KMS-11 (cell line): Measurements from ENCODE around the gene ZFP36L1.
"Not testable (repeated sequence)": the region's sequence is repeated elsewhere in the genome, so short reads cannot be mapped to it uniquely, and the experiment has no call there.

Experiments used
- H2AFZ ChIP-seq: fragments of 200-600 bp; sonication (generic); 2 replicates; pipeline ENCODE4 v1.6.1; 2016; ENCODE audit warnings: antibody characterized with exemption, mixed run types, low read depth
- H3K27ac ChIP-seq: fragments of 200-600 bp; sonication (generic); 2 replicates; pipeline ENCODE4 v1.6.1; 2016; ENCODE audit warnings: mild to moderate bottlenecking, mixed run types
- H3K27me3 ChIP-seq: fragments of 200-600 bp; sonication (generic); 2 replicates; pipeline ENCODE4 v1.6.1; 2017; ENCODE audit warnings: mild to moderate bottlenecking, low read depth, mixed run types, moderate library complexity; ENCODE audit not compliant: insufficient read depth
- H3K36me3 ChIP-seq: fragments of 200-600 bp; sonication (generic); 2 replicates; pipeline ENCODE4 v1.6.1; 2017; ENCODE audit warnings: mild to moderate bottlenecking, mixed run types; ENCODE audit not compliant: insufficient read depth
- H3K4me1 ChIP-seq: fragments of 200-600 bp; sonication (generic); 2 replicates; pipeline ENCODE4 v1.6.1; 2016; ENCODE audit warnings: mild to moderate bottlenecking, low read depth, mixed run types; ENCODE audit not compliant: poor library complexity, severe bottlenecking
- H3K4me2 ChIP-seq: fragments of 200-600 bp; sonication (generic); 2 replicates; pipeline ENCODE4 v1.7.0; 2016; ENCODE audit warnings: mild to moderate bottlenecking, mixed run types
- H3K4me3 ChIP-seq: fragments of 200-600 bp; sonication (generic); IDR thresholded peaks from 2 replicates; pipeline ENCODE4 v1.6.1; 2017; ENCODE audit warnings: low read depth, low read length, mixed read lengths; ENCODE audit not compliant: insufficient read depth
- H3K79me2 ChIP-seq: fragments of 200-600 bp; sonication (generic); 2 replicates; pipeline ENCODE4 v1.6.1; 2016; ENCODE audit warnings: low read depth, mixed run types; ENCODE audit not compliant: insufficient read depth
- H3K9ac ChIP-seq: fragments of 200-600 bp; sonication (generic); 2 replicates; pipeline ENCODE4 v1.6.1; 2016; ENCODE audit warnings: mild to moderate bottlenecking, mixed run types
- H4K20me1 ChIP-seq: fragments of 200-600 bp; sonication (generic); 2 replicates; pipeline ENCODE4 v1.6.1; 2016; ENCODE audit warnings: mild to moderate bottlenecking, mixed run types; ENCODE audit not compliant: insufficient read depth
- TF ChIP-seq, protein P1 (sequence below): fragments of 200-600 bp; sonication (generic); conservative IDR thresholded peaks from 2 replicates; pipeline ENCODE4 v1.6.1; 2017; ENCODE audit warnings: low read depth, mild to moderate bottlenecking, antibody characterized with exemption, low read length, moderate library complexity, mixed read lengths

Gene ZFP36L1

DNA sequence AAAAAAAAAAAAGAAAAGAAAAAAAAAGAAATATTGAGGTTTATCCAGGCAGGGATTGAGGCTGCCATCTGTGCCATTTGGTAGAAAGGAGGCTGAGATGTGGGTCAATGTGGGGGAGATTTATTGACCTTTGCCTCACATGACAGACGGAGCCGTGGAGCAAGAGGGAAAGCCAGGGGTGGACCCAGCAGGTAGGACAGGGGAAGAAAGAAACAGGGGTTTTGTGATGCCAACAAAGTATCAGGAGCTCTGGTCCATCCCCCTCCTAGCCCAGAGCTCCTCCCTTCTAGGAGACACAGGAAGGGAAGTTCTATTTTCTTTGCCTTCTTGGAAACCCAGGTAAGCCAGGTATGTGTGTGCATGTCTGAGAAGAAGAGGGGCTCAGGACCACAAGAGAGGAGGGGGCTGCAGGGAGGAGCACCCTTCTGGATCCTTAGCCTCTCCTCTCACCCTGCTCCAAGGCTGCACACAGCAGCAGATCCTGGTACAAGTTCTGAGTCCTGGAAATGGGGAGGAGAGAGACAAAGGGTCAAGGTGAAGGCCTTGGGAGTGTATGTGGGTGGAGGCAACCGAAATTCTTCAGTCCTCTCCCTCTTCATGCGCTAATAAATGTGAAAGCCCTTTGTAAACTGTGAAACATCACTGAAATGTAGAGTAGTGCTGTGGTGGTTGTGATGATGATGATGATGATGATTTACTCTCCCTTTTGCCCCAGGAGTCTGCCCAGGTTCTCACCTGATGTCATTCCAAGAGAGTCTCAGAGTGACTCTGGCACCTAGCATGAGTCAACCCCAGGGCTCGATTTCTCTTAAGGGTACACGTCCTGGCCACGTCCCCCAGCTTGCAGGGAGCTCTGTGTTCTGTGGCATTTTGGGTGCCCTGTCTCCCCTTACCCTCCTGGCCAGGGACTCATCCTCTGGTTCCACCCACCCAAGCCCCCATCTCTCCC lies 26.3 kb downstream of the ZFP36L1 start:
- Histone ChIP-seq H3K9ac (no peak overlapping the region), H4K20me1 (no peaks in the 10 kb centered on the region), H3K4me1 (no peaks in the 10 kb centered on the region), H3K4me2 (no peak overlapping the region), H3K27ac (no peak overlapping the region), H2AFZ (no peak overlapping the region), H3K4me3 (no peak overlapping the region), H3K27me3 (no peaks in the 10 kb centered on the region), H3K36me3 (no peaks in the 10 kb centered on the region), H3K79me2 (no peaks in the 10 kb centered on the region)
- TF ChIP-seq, protein P1, sequence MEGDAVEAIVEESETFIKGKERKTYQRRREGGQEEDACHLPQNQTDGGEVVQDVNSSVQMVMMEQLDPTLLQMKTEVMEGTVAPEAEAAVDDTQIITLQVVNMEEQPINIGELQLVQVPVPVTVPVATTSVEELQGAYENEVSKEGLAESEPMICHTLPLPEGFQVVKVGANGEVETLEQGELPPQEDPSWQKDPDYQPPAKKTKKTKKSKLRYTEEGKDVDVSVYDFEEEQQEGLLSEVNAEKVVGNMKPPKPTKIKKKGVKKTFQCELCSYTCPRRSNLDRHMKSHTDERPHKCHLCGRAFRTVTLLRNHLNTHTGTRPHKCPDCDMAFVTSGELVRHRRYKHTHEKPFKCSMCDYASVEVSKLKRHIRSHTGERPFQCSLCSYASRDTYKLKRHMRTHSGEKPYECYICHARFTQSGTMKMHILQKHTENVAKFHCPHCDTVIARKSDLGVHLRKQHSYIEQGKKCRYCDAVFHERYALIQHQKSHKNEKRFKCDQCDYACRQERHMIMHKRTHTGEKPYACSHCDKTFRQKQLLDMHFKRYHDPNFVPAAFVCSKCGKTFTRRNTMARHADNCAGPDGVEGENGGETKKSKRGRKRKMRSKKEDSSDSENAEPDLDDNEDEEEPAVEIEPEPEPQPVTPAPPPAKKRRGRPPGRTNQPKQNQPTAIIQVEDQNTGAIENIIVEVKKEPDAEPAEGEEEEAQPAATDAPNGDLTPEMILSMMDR = no peak

DNA sequence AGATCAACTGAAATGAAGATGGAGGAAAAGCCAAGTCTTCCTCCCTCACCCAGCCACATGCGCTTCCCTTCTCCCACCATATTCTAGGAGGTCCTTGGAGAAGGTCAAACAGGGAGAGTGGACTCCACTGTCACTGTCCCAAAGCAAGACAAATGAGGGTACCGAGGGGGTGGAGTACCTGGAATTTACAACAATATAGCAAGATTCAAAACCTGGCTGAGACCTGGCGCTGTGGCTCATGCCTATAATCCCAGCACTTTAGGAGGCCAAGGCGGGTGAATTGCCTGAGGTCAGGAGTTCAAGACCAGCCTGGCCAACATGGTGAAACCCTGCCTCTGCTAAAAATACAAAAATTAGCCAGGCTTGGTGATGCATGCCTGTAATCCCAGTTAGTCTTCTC lies 29.0 kb downstream of the ZFP36L1 start:
- H3K4me2 ChIP-seq, H4K20me1 ChIP-seq, H3K79me2 ChIP-seq, H3K27me3 ChIP-seq, H3K27ac ChIP-seq, H3K9ac ChIP-seq, H3K4me3 ChIP-seq, H2AFZ ChIP-seq, H3K4me1 ChIP-seq, H3K36me3 ChIP-seq: not testable (repeated sequence)

DNA sequence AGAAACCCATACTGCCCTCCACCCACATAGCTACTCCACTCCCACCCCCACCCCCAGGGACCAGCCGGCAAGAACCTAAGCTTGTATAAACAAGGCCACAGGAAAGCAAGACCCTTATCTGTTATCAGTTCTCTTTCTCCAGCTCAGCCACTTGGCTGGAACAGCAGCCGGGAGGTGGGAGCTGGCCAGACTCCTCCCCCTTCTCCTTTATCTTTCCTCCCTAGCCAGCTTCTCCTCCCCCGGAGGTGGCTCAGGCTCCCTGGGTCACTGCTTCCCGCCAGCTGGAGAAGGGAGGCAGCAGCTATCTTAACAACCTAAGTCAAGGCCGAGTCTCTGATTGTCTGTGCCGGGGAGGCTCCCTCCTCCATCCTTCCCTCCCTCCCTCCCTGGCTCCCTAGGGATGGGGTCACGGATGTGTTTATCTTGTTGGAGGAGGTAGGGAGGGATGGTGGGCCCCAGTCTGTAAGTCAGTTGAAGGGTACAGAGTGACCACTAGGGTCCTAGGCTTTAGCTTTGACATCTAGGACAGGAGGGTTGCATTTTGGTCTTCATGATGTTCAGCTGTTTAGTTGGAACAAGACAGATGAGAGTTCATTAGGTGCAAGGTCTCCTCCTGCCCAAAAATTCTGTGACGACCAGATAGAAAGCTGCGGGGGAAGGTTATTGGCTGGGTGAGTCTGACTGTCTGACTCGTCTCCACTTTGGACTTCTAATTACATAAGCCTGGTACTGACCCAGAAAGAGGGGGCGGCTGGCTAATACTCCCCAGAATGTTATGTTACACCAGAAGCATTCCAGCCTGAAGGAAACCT lies 29.7 kb downstream of the ZFP36L1 start:
- TF ChIP-seq, protein P1 = no peak
- H3K27me3 ChIP-seq = no peaks in the 10 kb centered on the region
- H4K20me1 ChIP-seq = no peaks in the 10 kb centered on the region
- no peak overlapping the region for H3K27ac ChIP-seq
- no peaks in the 10 kb centered on the region for H3K4me1 ChIP-seq
- H3K4me2 ChIP-seq = no peak overlapping the region
- H3K36me3 ChIP-seq = no peaks in the 10 kb centered on the region
- no peaks in the 10 kb centered on the region for H3K79me2 ChIP-seq
- no peak overlapping the region for H2AFZ ChIP-seq
- H3K9ac ChIP-seq = no peak overlapping the region
- no peak overlapping the region for H3K4me3 ChIP-seq

DNA sequence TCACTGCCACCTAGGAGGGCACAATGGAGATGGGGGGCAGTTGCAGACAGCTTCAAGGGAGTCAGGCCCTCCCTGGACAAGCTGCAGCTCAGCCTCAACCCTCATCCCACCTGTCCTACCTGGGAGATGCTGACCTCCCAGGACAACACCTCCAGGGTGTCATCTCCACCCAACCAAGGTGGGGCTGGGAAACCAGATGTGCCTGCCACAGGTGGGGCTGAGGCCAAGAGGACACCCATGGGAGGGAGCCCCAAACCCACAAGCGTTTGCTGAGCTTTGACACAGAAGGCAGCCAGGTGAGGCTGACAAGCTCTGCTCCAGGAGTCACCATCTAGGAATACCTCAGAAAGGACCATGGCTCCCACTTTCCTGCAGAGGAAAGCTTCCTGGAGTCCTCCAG lies 31.5 kb downstream of the ZFP36L1 start:
- no peak overlapping the region for H2AFZ ChIP-seq
- H3K27ac ChIP-seq = no peak overlapping the region
- H4K20me1 ChIP-seq = no peaks in the 10 kb centered on the region
- no peak overlapping the region for H3K9ac ChIP-seq
- no peaks in the 10 kb centered on the region for H3K36me3 ChIP-seq
- H3K4me2 ChIP-seq = no peak overlapping the region
- H3K27me3 ChIP-seq = no peaks in the 10 kb centered on the region
- TF ChIP-seq, protein P1 = no peak
- no peak overlapping the region for H3K4me3 ChIP-seq
- H3K79me2 ChIP-seq = no peaks in the 10 kb centered on the region
- H3K4me1 ChIP-seq = no peaks in the 10 kb centered on the region

DNA sequence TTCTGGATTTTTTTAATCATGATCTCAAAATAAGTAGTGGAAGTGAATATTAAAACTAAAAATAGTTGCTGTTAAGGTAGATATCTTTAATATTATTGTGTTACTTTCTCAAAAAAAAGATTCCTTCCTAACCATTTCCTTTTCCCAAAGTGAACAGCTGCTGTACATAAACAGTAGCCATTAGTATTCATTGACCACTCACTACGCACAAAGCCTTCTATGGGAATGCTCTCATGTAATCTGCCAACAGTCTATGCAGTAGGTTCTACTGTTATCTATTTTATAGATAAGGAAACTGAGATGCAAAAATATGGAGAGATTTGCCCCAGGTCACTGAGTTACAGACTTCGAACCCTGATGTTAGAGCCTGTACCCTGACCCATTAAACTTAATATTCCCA lies 32.1 kb downstream of the ZFP36L1 start:
- H3K36me3 ChIP-seq = no peaks in the 10 kb centered on the region
- no peaks in the 10 kb centered on the region for H3K27me3 ChIP-seq
- no peak overlapping the region for H3K4me3 ChIP-seq
- H3K4me2 ChIP-seq = no peak overlapping the region
- H3K4me1 ChIP-seq = no peaks in the 10 kb centered on the region
- TF ChIP-seq, protein P1 = no peak
- no peak overlapping the region for H3K9ac ChIP-seq
- no peak overlapping the region for H3K27ac ChIP-seq
- no peak overlapping the region for H2AFZ ChIP-seq
- no peaks in the 10 kb centered on the region for H4K20me1 ChIP-seq
- H3K79me2 ChIP-seq = no peaks in the 10 kb centered on the region
